Measurements from ENCODE around the gene ANKLE1. TPM values are rescaled to one million over a fixed set of nuclear protein-coding genes. Genes with fewer than 3 reads are reported as not detected.
"Not testable (repeated sequence)": the region's sequence is repeated elsewhere in the genome, so short reads cannot be mapped to it uniquely, and the experiment has no call there.

ANKLE1 gene
- total and polyA plus RNA-seq, 2 donors (not counting 1 experiment from before 2014, with no cell fraction given), result 0.08 to 0.17 TPM

DNA sequence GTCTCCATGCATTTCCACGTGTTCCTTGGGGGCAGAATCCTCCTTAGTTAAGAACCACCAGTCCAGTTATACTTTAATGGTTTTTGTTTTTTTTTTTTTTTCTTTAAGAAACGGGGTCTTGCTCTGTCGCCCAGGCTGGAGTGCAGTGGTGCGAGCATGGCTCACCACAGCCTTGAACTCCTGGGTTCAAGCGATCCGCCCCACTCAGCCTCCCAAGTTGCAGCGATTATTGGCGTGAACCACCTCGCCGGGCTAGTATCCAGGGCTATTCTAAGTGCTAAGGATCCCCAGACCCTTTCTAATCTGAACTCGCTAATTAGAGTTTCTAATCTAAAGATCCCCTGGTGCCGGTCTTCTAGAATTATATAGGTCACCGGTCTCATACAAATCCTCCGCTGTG is 11.9 kb downstream of the ANKLE1 start:
- Histone ChIP-seq H3K9me3 (ENCODE audit: control insufficient read depth, insufficient read depth, low read depth, low read length) (no peaks in the 10 kb centered on the region), H3K9ac (ENCODE audit: insufficient read depth, low read length) (no peak overlapping the region), H3K4me2 (ENCODE audit: extremely low read depth, insufficient read depth, low read length) (no peak overlapping the region), H3K4me3 (replicated peaks in 1 of 4; ENCODE audit: control extremely low read depth in 1 of 4, insufficient read depth in 1 of 4, low read depth in 3 of 4, low read length in 4 of 4) (no peak overlapping the region), H3K27ac (ENCODE audit: insufficient read depth, low read length) (no peak overlapping the region), H2AFZ (ENCODE audit: low read length) (no peak overlapping the region), H4K20me1 (ENCODE audit: control insufficient read depth, extremely low read depth, insufficient read depth, low read length) (no peaks in the 10 kb centered on the region), H3K27me3 (ENCODE audit: control insufficient read depth, insufficient read depth, low read length) (no peaks in the 10 kb centered on the region), H3K36me3 (ENCODE audit: control insufficient read depth, insufficient read depth, low read length) (peaks cover 1% of the 10 kb centered on the region), H3K4me1 (ENCODE audit: control insufficient read depth, extremely low read depth, insufficient read depth, low read length) (peaks cover 2% of the 10 kb centered on the region), H3K79me2 (ENCODE audit: control insufficient read depth, insufficient read depth, low read length) (no peaks in the 10 kb centered on the region)
- TF ChIP-seq CTCF (conservative IDR thresholded peaks at IDR 0.05 in 1 of 2, IDR thresholded peaks at IDR 0.05 in 1 of 2; ENCODE audit: low read depth in 1 of 2, low read length in 2 of 2), result no peak
- TF ChIP-seq EZH2 (IDR thresholded peaks at IDR 0.05; ENCODE audit: low read length, missing control alignments), result no peak
- DNase-seq (ENCODE audit: low read depth in 2 of 2), result no peak

GRCh38 chr19:17294051-17294891 is 12.6 kb downstream of the ANKLE1 start:
- Histone ChIP-seq H3K4me3 (replicated peaks in 1 of 4; ENCODE audit: control extremely low read depth in 1 of 4, insufficient read depth in 1 of 4, low read depth in 3 of 4, low read length in 4 of 4) (no peak overlapping the region), H3K4me1 (ENCODE audit: control insufficient read depth, extremely low read depth, insufficient read depth, low read length) (peaks cover 2% of the 10 kb centered on the region), H3K9ac (ENCODE audit: insufficient read depth, low read length) (no peak overlapping the region), H2AFZ (ENCODE audit: low read length) (no peak overlapping the region), H3K27ac (ENCODE audit: insufficient read depth, low read length) (no peak overlapping the region), H3K9me3 (ENCODE audit: control insufficient read depth, insufficient read depth, low read depth, low read length) (no peaks in the 10 kb centered on the region), H3K4me2 (ENCODE audit: extremely low read depth, insufficient read depth, low read length) (no peak overlapping the region), H3K36me3 (ENCODE audit: control insufficient read depth, insufficient read depth, low read length) (peaks cover 1% of the 10 kb centered on the region), H3K79me2 (ENCODE audit: control insufficient read depth, insufficient read depth, low read length) (no peaks in the 10 kb centered on the region), H4K20me1 (ENCODE audit: control insufficient read depth, extremely low read depth, insufficient read depth, low read length) (no peaks in the 10 kb centered on the region), H3K27me3 (ENCODE audit: control insufficient read depth, insufficient read depth, low read length) (no peaks in the 10 kb centered on the region)
- no peak for DNase-seq (ENCODE audit: low read depth in 2 of 2)
- TF ChIP-seq EZH2 (IDR thresholded peaks at IDR 0.05; ENCODE audit: low read length, missing control alignments) (no peak), CTCF (conservative IDR thresholded peaks at IDR 0.05 in 1 of 2, IDR thresholded peaks at IDR 0.05 in 1 of 2; ENCODE audit: low read depth in 1 of 2, low read length in 2 of 2) (no peak)

DNA sequence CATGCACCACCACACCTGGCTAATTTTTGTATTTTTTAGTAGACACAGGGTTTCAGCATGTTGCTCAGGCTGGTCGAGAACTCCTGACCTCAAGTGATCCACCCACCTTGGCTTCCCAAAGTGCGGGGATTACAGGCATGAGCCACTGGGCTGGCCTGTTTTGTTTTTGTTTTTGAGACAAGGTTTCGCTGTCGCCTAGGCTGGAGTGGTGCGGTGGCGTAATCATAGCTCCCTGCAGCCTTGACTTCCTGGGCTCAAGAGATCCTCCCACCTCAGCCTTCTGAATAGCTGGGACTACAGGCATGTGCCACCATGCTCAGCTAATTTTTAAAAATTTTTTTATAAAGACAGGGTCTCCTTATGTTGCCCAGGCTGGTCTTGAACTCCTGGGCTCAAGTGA is 13.8 kb downstream of the ANKLE1 start:
- H3K9ac ChIP-seq (ENCODE audit: insufficient read depth, low read length); H4K20me1 ChIP-seq (ENCODE audit: control insufficient read depth, extremely low read depth, insufficient read depth, low read length); H3K4me1 ChIP-seq (ENCODE audit: control insufficient read depth, extremely low read depth, insufficient read depth, low read length); DNase-seq (ENCODE audit: low read depth in 2 of 2); H3K27me3 ChIP-seq (ENCODE audit: control insufficient read depth, insufficient read depth, low read length); H2AFZ ChIP-seq (ENCODE audit: low read length); H3K27ac ChIP-seq (ENCODE audit: insufficient read depth, low read length); H3K4me2 ChIP-seq (ENCODE audit: extremely low read depth, insufficient read depth, low read length); H3K4me3 ChIP-seq (replicated peaks in 1 of 4; ENCODE audit: control extremely low read depth in 1 of 4, insufficient read depth in 1 of 4, low read depth in 3 of 4, low read length in 4 of 4); H3K36me3 ChIP-seq (ENCODE audit: control insufficient read depth, insufficient read depth, low read length); H3K79me2 ChIP-seq (ENCODE audit: control insufficient read depth, insufficient read depth, low read length); H3K9me3 ChIP-seq (ENCODE audit: control insufficient read depth, insufficient read depth, low read depth, low read length): not testable (repeated sequence)

Data from fibroblast of lung (primary cell).